BJ (cell line): ENCODE results near the gene FOXP1. TPM values are rescaled to one million over a fixed set of nuclear protein-coding genes. Genes with fewer than 3 reads are reported as not detected.

ENCODE experiments used
- CTCF ChIA-PET: fragments of 350-600 bp; formaldehyde crosslinking; extraction: SDS; loops from one replicate; lab custom pipeline; 2021; ENCODE audit warnings: antibody characterized with exemption, inconsistent platforms; lab: Yijun Ruan, JAX
- POLR2A ChIA-PET: fragments of 300-600 bp; sonication (Branson Sonifier 250); formaldehyde crosslinking; extraction: SDS; loops from one replicate; lab custom pipeline; 2021; ENCODE audit warnings: antibody characterized with exemption; lab: Charles Lee
- DNase-seq: peaks from one replicate; pipeline ENCODE4 v3.0.0-alpha.2; 2011; ENCODE audit warnings: low read depth
- H3K27me3 ChIP-seq: 2 replicates; pipeline ENCODE4 v1.6.0; 2011; ENCODE audit warnings: low read length; ENCODE audit not compliant: control insufficient read depth, insufficient read depth
- H3K36me3 ChIP-seq: 2 replicates; pipeline ENCODE4 v1.5.1; 2011; ENCODE audit warnings: low read length; ENCODE audit not compliant: control insufficient read depth, insufficient read depth
- H3K4me3 ChIP-seq: 2 replicates; pipeline ENCODE4 v1.5.1; 2011; ENCODE audit warnings: low read depth, mild to moderate bottlenecking, control low read depth, low read length
- polyA plus RNA-seq: library from polyadenylated mRNA; depleted of rRNA; stranded (reverse); fragments of >200 nt; gene quantifications from 2 replicates; pipeline ENCODE4 v1.2.3, GENCODE V29; 2011
- TF ChIP-seq, protein P1 (sequence below): IDR thresholded peaks from 2 replicates; pipeline ENCODE4 v1.5.1; 2011; ENCODE audit warnings: low read depth, mild to moderate bottlenecking, control low read depth, inconsistent platforms, low read length, moderate library complexity; ENCODE audit not compliant: insufficient read depth

FOXP1 gene
- polyA plus RNA-seq, 1 experiment: 37.0 TPM

DNA sequence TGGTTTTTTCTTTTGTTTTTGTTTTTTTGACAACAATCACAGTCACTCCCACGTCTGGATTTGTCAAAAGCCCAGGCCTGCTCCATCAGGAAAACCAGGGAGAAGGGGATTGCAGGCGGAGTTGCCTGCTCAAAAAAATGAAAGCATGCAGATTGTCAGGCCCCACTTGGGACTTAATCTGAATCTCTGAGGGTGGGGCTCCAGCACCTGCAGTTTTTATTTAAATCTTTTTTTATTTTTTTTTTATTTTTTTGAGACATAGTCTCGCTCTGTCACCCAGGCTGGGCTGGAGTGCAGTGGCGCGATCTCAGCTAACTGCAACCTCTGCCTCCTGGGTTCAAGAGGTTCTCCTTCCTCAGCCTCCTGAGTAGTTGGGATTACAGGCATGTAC is 140.9 kb downstream of the FOXP1 start:
- H3K36me3 ChIP-seq: no peaks in the 10 kb centered on the region
- H3K27me3 ChIP-seq: no peaks in the 10 kb centered on the region
- CTCF ChIA-PET: no interaction called here
- TF ChIP-seq, protein P1, sequence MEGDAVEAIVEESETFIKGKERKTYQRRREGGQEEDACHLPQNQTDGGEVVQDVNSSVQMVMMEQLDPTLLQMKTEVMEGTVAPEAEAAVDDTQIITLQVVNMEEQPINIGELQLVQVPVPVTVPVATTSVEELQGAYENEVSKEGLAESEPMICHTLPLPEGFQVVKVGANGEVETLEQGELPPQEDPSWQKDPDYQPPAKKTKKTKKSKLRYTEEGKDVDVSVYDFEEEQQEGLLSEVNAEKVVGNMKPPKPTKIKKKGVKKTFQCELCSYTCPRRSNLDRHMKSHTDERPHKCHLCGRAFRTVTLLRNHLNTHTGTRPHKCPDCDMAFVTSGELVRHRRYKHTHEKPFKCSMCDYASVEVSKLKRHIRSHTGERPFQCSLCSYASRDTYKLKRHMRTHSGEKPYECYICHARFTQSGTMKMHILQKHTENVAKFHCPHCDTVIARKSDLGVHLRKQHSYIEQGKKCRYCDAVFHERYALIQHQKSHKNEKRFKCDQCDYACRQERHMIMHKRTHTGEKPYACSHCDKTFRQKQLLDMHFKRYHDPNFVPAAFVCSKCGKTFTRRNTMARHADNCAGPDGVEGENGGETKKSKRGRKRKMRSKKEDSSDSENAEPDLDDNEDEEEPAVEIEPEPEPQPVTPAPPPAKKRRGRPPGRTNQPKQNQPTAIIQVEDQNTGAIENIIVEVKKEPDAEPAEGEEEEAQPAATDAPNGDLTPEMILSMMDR: no peak
- no peak for DNase-seq
- POLR2A ChIA-PET: no interaction called here
- no peak overlapping the region for H3K4me3 ChIP-seq

DNA sequence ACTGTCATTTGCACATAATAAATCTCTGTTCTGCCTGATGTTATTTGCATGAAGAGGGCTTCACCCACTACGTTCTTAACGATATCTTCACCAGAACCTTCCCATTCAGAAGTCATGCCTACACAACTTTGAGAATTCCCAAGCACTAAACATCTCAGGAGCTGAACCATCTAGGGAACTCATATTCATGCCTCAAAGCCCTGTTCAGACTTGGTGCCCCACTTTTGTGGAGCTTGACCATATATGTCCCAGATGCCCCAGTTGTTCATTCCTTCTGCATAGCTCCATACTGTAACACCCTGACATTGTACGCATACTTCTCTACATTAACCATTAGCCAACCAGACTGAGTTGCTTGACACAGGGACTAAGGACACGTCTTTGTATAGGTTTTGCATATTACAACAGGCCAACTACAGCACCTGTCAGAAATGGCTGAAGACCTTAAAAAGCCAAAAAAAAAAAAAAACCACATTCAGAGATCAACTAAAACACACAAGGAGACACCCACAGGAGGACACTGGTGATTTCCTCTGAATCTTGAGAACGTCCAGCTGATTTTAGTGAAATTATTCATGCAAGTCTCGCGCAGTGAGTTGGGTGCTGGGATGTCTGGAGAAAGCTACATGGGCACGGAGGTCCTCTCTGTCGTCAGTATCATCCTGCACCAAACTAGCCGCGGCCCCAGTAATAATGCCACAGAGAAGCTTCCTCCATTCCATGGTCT is 141.4 kb downstream of the FOXP1 start:
- ChIA-PET POLR2A (no interaction called here), CTCF (no interaction called here)
- no peak for DNase-seq
- no peaks in the 10 kb centered on the region for H3K36me3 ChIP-seq
- TF ChIP-seq, protein P1: no peak
- no peaks in the 10 kb centered on the region for H3K27me3 ChIP-seq
- no peak overlapping the region for H3K4me3 ChIP-seq

DNA sequence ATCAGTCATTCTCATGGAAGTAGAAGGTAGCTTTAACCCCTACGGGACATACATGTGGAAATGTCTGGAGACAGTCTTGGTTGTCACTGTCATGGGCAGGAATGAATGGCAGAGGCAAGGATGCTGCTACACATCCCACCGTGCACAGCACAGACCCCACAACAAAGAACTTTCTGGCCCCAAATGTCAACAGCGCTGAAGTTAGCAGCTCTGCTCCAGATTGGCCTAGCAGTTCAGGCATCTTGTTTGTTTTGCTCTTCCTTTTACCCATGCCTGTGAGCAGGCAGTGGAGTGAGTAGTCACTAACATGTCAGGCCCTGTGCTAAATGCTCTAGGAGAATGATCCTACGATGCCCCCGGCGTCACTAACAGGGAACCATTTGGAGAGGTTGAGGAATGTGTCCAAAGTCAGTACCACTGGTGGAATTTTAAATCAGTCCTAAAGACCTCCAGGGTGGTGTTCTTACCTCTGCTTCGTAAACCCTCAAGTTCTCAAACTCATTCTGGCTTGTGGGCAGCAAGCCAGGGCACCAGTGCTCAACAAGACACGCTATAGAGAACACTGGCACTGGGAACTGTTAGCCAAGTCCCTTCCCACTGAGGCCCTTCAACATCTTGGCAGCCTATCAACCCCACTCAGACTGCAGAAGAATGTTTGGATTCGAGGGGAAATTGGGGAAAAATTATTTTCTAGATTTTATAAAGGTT is 142.2 kb downstream of the FOXP1 start:
- Histone ChIP-seq H3K4me3 (no peak overlapping the region), H3K27me3 (no peaks in the 10 kb centered on the region), H3K36me3 (no peaks in the 10 kb centered on the region)
- TF ChIP-seq, protein P1: no peak
- DNase-seq: no peak
- ChIA-PET CTCF (no interaction called here), POLR2A (no interaction called here)

DNA sequence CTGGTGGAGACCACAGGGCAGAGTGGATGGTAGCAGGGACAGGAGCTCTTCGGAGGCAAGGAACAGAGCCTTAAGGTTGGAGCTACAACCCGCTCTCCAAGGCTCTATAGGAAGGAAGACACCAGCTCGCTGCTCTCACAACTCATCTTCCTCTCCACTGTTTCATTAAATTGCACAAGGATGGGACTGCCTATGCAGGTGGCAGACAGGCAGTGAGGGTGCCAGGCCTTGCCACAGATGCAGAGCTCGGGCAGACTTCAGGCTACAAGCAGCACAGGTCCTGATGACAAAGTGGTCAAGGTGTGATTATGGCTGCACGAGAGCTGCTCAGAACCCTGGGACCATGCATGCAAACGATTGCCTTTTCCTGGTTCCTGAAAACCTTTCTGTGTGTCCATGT is 144.6 kb downstream of the FOXP1 start:
- DNase-seq: no peak
- TF ChIP-seq, protein P1: no peak
- CTCF ChIA-PET: interaction anchor here (0.6 kb wide), 2 partner anchors 71 to 411 kb away, joined by 3 read pairs; no protein-coding TSS in a partner anchor
- Histone ChIP-seq H3K4me3 (no peak overlapping the region), H3K36me3 (no peaks in the 10 kb centered on the region), H3K27me3 (no peaks in the 10 kb centered on the region)
- POLR2A ChIA-PET: no interaction called here

DNA sequence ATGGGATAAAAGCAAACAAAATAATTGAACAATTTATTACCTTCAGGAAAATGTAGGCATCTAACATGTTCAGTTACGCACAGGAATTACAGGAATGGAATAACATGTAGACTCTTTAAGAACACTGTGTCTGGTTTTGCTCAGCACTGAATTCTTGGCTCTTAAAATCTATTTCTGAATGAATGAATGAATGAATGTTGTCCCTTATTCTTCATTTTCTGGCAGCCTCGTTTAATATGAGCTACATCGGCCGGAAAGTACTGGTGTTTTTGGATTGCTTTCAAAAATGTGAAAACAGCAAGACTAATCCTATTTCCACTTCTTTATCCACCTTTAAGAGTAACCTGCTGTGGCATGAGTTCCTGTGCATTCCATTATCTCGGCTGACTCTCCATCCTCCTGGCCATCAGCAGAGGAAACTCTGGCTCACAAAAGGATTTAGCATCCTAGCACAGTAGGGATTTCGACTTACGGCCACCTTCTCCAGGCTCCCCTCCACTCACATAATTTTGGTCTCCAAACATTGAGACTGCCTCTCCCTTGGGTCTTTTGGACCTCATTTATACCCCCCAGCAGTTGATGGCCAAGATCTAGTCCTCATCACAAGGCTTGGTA is 145.3 kb downstream of the FOXP1 start:
- TF ChIP-seq, protein P1: no peak
- Histone ChIP-seq H3K4me3 (no peak overlapping the region), H3K36me3 (no peaks in the 10 kb centered on the region), H3K27me3 (no peaks in the 10 kb centered on the region)
- CTCF ChIA-PET: interaction anchor here (1.6 kb wide), 1 partner anchor 9 kb away, joined by 4 read pairs; no protein-coding TSS in a partner anchor
- POLR2A ChIA-PET: interaction anchor here (0.6 kb wide), 1 partner anchor 43 kb away, joined by 3 read pairs; no protein-coding TSS in a partner anchor
- DNase-seq: no peak
